Large intestine (tissue), 3 donors: ENCODE results near the gene PDCD7. TPM values are rescaled to one million over a fixed set of nuclear protein-coding genes. Genes with fewer than 3 reads are reported as not detected.

Source experiments
- DNase-seq, 2 donors: peaks; one replicate each; pipeline versions ENCODE4 v3.0.0 to v3.0.0-alpha.2; 2013
- H3K27ac ChIP-seq: one replicate; pipeline ENCODE4 v1.5.1; 2013; ENCODE audit warnings: low read length
- H3K27me3 ChIP-seq: 2 replicates; pipeline ENCODE4 v1.6.1; 2013; ENCODE audit warnings: low read length; ENCODE audit not compliant: control insufficient read depth, insufficient read depth
- H3K36me3 ChIP-seq: 2 replicates; pipeline ENCODE4 v1.6.1; 2013; ENCODE audit warnings: low read length; ENCODE audit not compliant: control insufficient read depth, insufficient read depth
- H3K4me1 ChIP-seq: one replicate; pipeline ENCODE4 v1.6.1; 2013; ENCODE audit warnings: low read length; ENCODE audit not compliant: control insufficient read depth, insufficient read depth
- H3K4me3 ChIP-seq: one replicate; pipeline ENCODE4 v1.5.1; 2013; ENCODE audit warnings: low read length
- H3K9me3 ChIP-seq: one replicate; pipeline ENCODE4 v1.6.1; 2013; ENCODE audit warnings: mild to moderate bottlenecking, low read depth, low read length, moderate library complexity; ENCODE audit not compliant: control insufficient read depth
- WGBS: methylation state at CpG from one replicate; pipeline ENCODE4 v1.1.5; 2013; ENCODE audit warnings: low lambda C conversion rate; ENCODE audit not compliant: insufficient coverage; 5-methylcytosine and 5-hydroxymethylcytosine counted together
- polyA plus RNA-seq: library from polyadenylated mRNA; unstranded; fragments of 120-200 nt; gene quantifications from one replicate; pipeline ENCODE4 v1.2.1, GENCODE V29; 2013

Gene PDCD7
- polyA plus RNA-seq, 1 donor: 21.0 TPM

- H3K9me3 ChIP-seq: no peaks in the 10 kb centered on the region
- no peaks in the 10 kb centered on the region for H3K36me3 ChIP-seq
- DNase-seq: no peak
- no CpG with 5 or more reads among the region's 7 CpGs for WGBS
- peaks cover 59% of the 10 kb centered on the region for H3K4me1 ChIP-seq
- no peaks in the 10 kb centered on the region for H3K27me3 ChIP-seq
- no peak overlapping the region for H3K27ac ChIP-seq
- no peak overlapping the region for H3K4me3 ChIP-seq
Measured at GRCh38 chr15:65084500-65085206, 49.0 kb downstream of the PDCD7 start.

- H3K4me3 ChIP-seq: no peak overlapping the region
- peaks cover 48% of the 10 kb centered on the region for H3K4me1 ChIP-seq
- no peak overlapping the region for H3K27ac ChIP-seq
- no CpG with 5 or more reads among the region's 7 CpGs for WGBS
- DNase-seq: peak in 1 of 2 donors; percentile 57
- peaks cover under 1% of the 10 kb centered on the region for H3K27me3 ChIP-seq
- H3K9me3 ChIP-seq: no peaks in the 10 kb centered on the region
- H3K36me3 ChIP-seq: no peaks in the 10 kb centered on the region
Measured at GRCh38 chr15:65083262-65083701, 50.3 kb downstream of the PDCD7 start.

GRCh38 chr15:65082303-65082953, 51.2 kb downstream of the PDCD7 start:
- WGBS: 0% methylated on average over 1 of the region's 7 CpGs
- Histone ChIP-seq H3K27me3 (peaks cover 9% of the 10 kb centered on the region), H3K27ac (no peak overlapping the region), H3K4me1 (peaks cover 46% of the 10 kb centered on the region), H3K36me3 (no peaks in the 10 kb centered on the region), H3K4me3 (no peak overlapping the region), H3K9me3 (peaks cover 5% of the 10 kb centered on the region)
- DNase-seq: peak; percentile 48 to 84

- H3K27me3 ChIP-seq: peaks cover 13% of the 10 kb centered on the region
- H3K36me3 ChIP-seq: no peaks in the 10 kb centered on the region
- no peak overlapping the region for H3K27ac ChIP-seq
- WGBS: no CpG with 5 or more reads among the region's 5 CpGs
- no peak overlapping the region for H3K4me3 ChIP-seq
- peaks cover 39% of the 10 kb centered on the region for H3K4me1 ChIP-seq
- H3K9me3 ChIP-seq: peaks cover 12% of the 10 kb centered on the region
- DNase-seq: no peak
Measured at GRCh38 chr15:65081758-65082157, 51.9 kb downstream of the PDCD7 start.

DNA sequence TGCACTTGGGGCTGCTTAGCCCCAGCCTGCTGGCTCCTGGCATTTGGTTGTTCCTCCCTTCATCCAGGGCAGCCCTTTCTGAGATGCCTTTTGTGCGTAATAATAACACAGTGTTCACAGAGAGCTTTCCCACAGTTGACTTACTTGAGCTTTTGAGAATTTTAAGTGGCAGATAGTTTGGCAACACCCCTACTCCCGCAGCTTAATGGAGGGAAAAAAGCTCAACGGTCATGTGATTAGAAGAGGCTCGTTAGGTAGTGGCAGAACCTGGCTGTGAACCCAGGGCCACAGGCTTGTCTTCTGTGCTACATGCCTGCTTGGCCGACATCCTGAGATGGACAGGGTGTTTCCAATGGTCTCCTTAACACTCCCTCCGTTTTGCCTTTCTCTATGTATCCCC, 52.3 kb downstream of the PDCD7 start:
- 100% methylated on average over 1 of the region's 6 CpGs for WGBS
- Histone ChIP-seq H3K27ac (no peak overlapping the region), H3K27me3 (peaks cover 17% of the 10 kb centered on the region)

DNA sequence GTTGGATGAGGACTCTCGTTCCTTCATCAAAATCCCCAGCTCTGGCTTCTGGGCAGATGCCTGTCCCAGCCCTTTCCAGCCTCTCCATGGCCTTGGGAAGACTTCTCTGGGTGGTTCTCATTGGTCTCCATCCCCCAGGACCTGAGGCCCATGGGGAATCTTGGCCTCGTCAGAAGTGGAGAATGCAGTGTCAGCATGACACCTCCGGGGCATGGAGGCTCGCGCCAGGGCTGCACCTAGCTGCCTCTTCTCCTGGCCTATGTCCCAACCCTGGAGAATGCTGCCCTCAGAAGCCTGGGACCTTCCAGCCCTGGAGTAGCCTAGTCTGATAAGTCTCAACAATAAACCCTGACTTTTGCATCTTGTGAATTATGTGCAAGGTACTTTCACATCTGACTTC, 54.0 kb downstream of the PDCD7 start:
- Histone ChIP-seq H3K27me3 (peaks cover 17% of the 10 kb centered on the region), H3K4me3 (no peak overlapping the region), H3K27ac (no peak overlapping the region), H3K9me3 (peaks cover 15% of the 10 kb centered on the region), H3K4me1 (peaks cover 28% of the 10 kb centered on the region), H3K36me3 (no peaks in the 10 kb centered on the region)
- DNase-seq: peak in 1 of 2 donors; percentile 49
- no CpG with 5 or more reads among the region's 5 CpGs for WGBS

More for the DNA sequence above, 52.3 kb downstream of the PDCD7 start:
- H3K4me1 ChIP-seq: peaks cover 34% of the 10 kb centered on the region
- no peak for DNase-seq
- no peak overlapping the region for H3K4me3 ChIP-seq
- peaks cover 15% of the 10 kb centered on the region for H3K9me3 ChIP-seq
- H3K36me3 ChIP-seq: no peaks in the 10 kb centered on the region

DNA sequence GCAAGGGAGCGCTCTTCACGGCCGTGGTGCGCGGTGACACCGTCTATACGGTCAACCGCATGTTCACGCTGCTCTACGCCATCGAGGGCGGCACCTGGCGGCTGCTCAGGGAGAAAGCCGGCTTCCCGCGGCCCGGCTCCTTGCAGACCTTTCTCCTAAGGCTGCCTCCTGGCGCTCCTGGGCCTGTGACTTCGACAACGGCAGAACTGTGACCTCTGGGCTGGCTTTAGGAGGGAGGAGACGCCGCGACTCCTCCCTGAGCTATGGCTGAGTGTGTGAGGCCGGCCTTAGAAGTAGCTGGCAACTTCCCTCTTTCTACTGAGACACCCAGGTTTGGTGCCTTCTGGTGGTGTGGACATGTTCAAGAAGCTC, 55.6 kb downstream of the PDCD7 start:
- Histone ChIP-seq H3K36me3 (no peaks in the 10 kb centered on the region), H3K27ac (no peak overlapping the region), H3K27me3 (peaks cover 17% of the 10 kb centered on the region), H3K4me1 (peaks cover 21% of the 10 kb centered on the region), H3K9me3 (peaks cover 15% of the 10 kb centered on the region), H3K4me3 (no peak overlapping the region)
- WGBS: no CpG with 5 or more reads among the region's 24 CpGs
- DNase-seq: peak; percentile 82 to 87

DNA sequence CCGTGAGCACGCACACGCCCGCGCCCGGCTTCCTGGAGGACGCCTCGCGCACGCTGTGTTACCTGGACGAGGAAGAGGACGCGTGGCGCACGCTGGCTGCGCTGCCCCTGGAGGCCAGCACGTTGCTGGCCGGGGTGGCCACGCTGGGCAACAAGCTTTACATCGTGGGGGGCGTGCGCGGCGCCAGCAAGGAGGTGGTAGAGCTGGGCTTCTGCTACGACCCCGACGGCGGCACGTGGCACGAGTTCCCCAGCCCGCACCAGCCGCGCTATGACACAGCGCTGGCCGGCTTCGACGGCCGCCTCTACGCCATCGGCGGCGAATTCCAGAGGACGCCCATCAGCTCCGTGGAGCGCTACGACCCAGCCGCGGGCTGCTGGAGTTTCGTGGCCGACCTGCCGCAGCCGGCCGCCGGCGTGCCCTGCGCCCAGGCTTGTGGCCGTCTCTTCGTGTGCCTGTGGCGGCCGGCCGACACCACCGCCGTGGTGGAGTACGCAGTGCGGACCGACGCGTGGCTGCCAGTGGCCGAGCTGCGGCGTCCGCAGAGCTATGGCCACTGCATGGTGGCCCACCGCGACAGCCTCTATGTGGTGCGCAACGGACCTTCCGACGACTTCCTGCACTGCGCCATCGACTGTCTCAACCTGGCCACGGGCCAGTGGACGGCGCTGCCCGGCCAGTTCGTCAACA, 56.2 kb downstream of the PDCD7 start:
- no CpG with 5 or more reads among the region's 85 CpGs for WGBS
- no peak overlapping the region for H3K4me3 ChIP-seq
- DNase-seq: no peak

GRCh38 chr15:65076486-65077290, 56.9 kb downstream of the PDCD7 start, which contains the start of gene KBTBD13:
Gene KBTBD13 (plus strand): TSS chr15:65076746. CDS start chr15:65076816, 70 bp downstream.
- H3K4me3 ChIP-seq: no peak within 1 kb of the TSS
- H3K9me3 ChIP-seq: peaks cover 15% of the 10 kb centered on the region
- no CpG with 5 or more reads among the region's 73 CpGs for WGBS

More for the DNA sequence above, 56.2 kb downstream of the PDCD7 start:
- peaks cover 15% of the 10 kb centered on the region for H3K9me3 ChIP-seq
- H3K27me3 ChIP-seq: peaks cover 17% of the 10 kb centered on the region
- H3K4me1 ChIP-seq: peaks cover 16% of the 10 kb centered on the region
- no peak overlapping the region for H3K27ac ChIP-seq
- H3K36me3 ChIP-seq: no peaks in the 10 kb centered on the region

More at GRCh38 chr15:65076486-65077290, 56.9 kb downstream of the PDCD7 start, which contains the start of gene KBTBD13:
- no peak within 1 kb of the TSS for H3K27ac ChIP-seq
- H3K36me3 ChIP-seq: no peaks in the 10 kb centered on the region
- DNase-seq: no peak
- peaks cover 17% of the 10 kb centered on the region for H3K27me3 ChIP-seq
- peaks cover 8% of the 10 kb centered on the region for H3K4me1 ChIP-seq
